GM10266 (cell line): Measurements from ENCODE around the gene HBG2.

Source experiments
- DNase-seq: peaks from one replicate; pipeline ENCODE4 v3.0.0; 2012; ENCODE audit errors: extremely low spot score
- CTCF ChIP-seq: IDR thresholded peaks from 2 replicates; pipeline ENCODE4 v1.5.1; 2012; ENCODE audit warnings: mild to moderate bottlenecking, low read depth; ENCODE audit not compliant: control insufficient read depth, insufficient read depth; ENCODE audit errors: missing control alignments

The HBG2 gene

GRCh38 chr11:5281596-5281995 lies 27.0 kb upstream of the HBG2 start:
- TF ChIP-seq CTCF: no peak
- DNase-seq: no peak

GRCh38 chr11:5280582-5281102 lies 26.1 kb upstream of the HBG2 start:
- TF ChIP-seq CTCF: no peak
- DNase-seq: peak; percentile 32

GRCh38 chr11:5279471-5280090 lies 25.0 kb upstream of the HBG2 start:
- no peak for TF ChIP-seq CTCF
- DNase-seq: no peak

GRCh38 chr11:5277807-5278382 lies 23.3 kb upstream of the HBG2 start:
- no peak for TF ChIP-seq CTCF

GRCh38 chr11:5276697-5277096 lies 22.1 kb upstream of the HBG2 start:
- no peak for TF ChIP-seq CTCF
- no peak for DNase-seq

More at GRCh38 chr11:5277807-5278382, 23.3 kb upstream of the HBG2 start:
- no peak for DNase-seq

- TF ChIP-seq CTCF: no peak
- no peak for DNase-seq
Observed at GRCh38 chr11:5275369-5276110, 21.0 kb upstream of the HBG2 start.

- no peak for DNase-seq
- TF ChIP-seq CTCF: no peak
Observed at GRCh38 chr11:5274395-5274794, 19.8 kb upstream of the HBG2 start.
